T1000 (cell line): ENCODE results near the gene BCL2L13.
"Not testable (repeated sequence)": the region's sequence is repeated elsewhere in the genome, so short reads cannot be mapped to it uniquely, and the experiment has no call there.

ENCODE experiments used
- DNase-seq: peaks from one replicate; lab custom pipeline; 2025; ENCODE audit warnings: mixed read lengths; lab: John Stamatoyannopoulos, UW

The BCL2L13 gene

DNA sequence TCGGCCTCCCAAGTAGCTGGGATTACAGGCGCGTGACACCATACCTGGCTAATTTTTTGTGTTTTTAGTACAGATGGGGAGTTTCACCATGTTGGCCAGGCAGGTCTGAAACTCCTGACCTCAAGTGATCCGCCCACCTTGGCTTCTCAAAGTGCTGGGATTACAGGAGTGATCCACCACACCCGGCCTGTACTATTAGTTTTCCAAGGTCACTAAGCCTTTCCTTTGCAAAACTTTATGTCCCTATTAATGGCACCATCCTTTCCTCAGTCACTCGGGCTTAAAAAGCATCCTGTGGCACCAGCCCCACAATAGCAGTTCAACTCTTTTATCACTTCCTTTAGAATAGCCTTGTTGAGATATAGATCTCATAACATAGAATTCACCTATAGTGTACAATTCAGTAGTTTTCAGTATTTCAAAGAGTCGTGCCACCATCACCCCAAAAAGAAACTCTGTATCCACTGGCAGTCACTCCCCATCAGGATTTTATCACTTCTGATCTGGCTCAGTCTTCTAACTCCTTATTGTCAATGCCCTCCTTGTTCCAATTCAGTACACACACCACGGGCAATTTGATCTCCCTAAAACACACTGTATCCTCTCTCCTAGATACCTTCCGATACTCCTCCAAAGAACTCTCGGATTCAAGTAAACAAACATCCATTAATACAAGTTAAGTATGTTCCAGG is 921 bp upstream of the BCL2L13 start:
- no peak for DNase-seq

GRCh38 chr22:17638182-17638431 is 450 bp upstream of the BCL2L13 start:
- no peak for DNase-seq

GRCh38 chr22:17639247-17639741 is 737 bp downstream of the BCL2L13 start:
- DNase-seq = no peak

DNA sequence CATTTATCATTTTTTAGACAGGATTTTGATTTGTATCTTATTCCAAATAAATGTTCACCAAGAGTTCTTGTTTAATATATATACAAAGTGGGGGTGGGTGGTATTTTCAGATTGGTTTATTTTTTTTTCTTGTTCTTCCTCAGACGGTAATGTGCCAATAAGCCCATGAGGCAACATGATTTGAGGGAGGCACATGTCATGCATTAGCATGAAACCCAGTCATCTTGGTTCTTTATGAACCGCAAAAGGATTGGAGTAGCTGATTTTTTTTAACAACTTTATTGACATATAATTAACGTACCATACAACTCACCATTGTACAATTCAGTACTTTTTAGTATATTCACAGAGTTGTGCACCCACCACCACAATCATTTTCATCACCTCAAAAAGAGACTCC is 2.7 kb downstream of the BCL2L13 start:
- DNase-seq = no peak

DNA sequence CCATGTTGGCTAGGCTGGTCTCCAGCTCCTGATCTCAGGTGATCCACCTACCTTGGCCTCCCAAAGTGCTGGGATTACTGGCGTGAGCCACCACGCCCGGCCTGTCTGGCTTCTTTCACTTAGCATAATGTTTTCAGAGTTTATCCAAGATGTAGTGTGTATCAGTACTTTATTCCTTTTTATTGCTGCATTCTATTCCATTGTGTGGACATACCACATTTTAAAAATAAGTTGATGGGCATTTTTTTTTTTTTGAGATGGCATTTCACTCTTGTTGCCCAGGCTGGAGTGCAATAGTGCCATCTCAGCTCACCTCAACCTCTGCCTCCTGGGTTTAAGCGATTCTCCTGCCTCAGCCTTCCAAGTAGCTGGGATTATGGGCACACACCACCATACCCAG is 3.8 kb downstream of the BCL2L13 start:
- not testable (repeated sequence) for DNase-seq

DNA sequence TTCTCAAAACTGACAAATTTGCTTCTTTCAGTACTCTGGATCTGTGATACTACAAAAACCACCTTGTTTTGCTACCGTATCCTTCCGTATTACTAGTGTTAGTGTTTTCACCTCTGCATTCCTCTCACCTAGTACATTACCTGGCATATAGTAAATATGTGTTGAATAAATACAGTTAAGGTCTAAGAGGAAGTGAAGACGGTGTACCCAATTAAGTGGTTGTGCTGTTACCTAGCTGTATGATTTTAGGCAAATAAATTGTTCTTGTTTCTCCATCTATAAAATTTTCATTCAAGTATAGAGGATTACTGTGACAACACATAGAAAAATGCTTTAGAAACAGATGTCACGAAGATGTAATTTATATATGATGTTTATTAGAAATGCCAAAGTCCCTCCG is 8.9 kb downstream of the BCL2L13 start:
- no peak for DNase-seq

GRCh38 chr22:17647991-17648390 is 9.4 kb downstream of the BCL2L13 start:
- DNase-seq = no peak

DNA sequence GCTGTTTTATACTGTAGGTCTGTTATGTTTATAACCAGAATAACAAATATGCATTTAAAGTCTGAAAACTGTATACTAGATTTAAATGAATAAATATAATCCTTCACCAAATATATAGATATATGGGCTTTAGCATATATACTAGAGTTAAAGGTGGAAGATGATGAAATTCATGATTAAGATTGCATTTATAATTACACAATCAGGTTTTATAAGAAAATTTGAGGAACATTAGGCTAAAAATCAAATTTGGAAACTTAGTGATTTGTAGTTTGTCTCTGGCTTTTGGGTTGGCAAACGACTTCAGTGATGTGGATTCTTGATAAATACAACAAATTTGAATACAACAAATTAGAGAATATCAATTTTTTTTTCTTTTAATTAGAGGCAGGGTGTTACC is 10.0 kb downstream of the BCL2L13 start:
- no peak for DNase-seq

GRCh38 chr22:17655289-17655688 is 16.7 kb downstream of the BCL2L13 start:
- no peak for DNase-seq

GRCh38 chr22:17656870-17657395 is 18.4 kb downstream of the BCL2L13 start:
- no peak for DNase-seq

DNA sequence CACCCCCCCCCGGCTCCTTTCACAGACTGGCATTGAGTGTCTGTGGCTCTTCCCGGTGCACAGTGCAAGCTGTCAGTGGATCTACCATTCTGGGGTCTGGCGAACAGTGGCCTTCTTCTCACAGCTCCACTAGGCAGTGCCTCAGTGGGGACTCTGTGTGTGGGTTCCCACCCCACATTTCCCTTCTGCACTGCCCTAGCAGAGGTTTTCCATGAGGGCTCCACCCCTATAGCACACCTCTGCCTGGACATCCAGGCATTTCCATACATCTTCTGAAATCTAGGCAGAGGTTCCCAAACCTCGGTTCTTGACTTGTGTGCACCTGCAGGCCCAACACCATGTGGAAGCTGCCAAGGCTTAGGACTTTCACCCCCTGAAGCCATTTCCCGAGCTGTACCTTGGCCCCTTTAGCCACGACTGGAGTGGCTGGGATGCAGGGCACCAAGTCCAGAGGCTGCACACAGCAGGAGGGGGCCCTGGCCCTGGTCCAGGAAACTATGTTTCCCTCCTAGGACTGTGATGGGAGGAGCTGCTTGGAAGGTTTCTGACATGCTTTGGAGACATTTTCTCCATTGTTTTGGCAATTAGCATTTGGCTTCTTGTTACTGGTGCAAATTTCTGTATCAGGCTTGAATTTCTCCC is 26.0 kb downstream of the BCL2L13 start:
- no peak for DNase-seq

DNA sequence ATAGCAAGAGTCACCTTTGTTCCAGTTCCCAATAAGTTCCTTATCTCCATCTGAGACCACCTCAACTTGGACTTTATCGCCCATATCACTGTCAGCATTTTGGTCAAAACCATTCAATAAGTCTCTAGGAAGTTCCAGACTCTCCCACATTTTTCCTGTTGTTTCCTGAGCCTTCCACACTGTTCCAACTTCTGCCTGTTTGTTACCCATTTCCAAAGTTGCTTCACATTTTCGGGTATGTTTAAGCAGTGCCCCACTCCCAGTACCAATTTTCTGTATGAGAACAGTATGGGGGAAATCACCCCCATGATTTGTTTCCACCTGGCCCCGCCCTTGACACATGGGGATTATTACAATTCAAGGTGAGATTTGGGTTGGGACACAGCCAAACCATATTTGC is 26.7 kb downstream of the BCL2L13 start:
- no peak for DNase-seq

GRCh38 chr22:17665854-17666253 is 27.3 kb downstream of the BCL2L13 start:
- no peak for DNase-seq

- not testable (repeated sequence) for DNase-seq
These were observed 33.0 kb downstream of the BCL2L13 start for GRCh38 chr22:17671521-17672092.

DNA sequence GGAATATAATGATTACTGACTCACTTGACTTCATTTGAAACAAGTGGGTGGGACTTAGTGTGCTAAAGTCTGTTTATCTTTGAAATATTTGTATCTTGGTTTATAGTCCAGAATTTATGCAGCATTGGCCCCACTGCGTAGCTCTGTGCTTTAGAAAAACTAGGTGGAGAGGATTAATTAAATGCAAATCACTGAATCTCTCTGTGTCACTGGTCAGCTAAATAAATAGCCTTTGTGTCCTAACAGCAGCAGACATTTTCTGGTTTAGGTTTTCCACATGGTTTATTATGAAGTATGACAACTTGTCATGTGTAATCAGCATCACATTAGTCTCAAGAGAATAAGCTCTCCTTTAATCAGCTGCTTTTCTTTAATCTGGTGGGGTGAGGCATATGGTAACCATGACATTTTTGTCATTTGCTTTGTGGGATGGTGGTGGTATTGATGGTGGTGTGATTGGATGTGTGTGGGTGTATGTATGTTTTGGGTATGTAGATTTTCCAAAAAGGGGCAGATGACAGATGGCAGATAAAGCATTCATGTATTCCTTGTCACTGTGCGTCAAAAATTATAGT is 33.9 kb downstream of the BCL2L13 start:
- DNase-seq = no peak

DNA sequence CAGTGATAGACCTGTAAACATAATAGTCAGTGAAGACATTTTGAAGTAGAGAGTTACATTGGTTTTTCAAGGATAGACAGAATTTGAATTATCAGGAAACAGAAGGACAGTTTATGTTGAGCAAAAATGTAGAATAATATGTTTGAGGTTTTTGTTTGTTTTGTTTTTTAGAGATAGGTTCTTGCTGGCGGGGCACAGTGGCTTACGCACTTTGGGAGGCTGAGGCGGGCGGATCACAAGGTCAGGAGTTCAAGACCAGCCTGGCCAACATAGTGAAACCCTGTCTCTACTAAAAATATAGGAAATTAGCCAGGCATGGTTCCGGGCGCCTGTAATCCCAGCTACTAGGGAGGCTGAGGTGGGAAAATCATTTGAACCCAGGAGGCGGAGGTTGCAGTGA is 35.6 kb downstream of the BCL2L13 start:
- no peak for DNase-seq

- DNase-seq = no peak
These were observed 37.0 kb downstream of the BCL2L13 start for GRCh38 chr22:17675584-17675983.

DNA sequence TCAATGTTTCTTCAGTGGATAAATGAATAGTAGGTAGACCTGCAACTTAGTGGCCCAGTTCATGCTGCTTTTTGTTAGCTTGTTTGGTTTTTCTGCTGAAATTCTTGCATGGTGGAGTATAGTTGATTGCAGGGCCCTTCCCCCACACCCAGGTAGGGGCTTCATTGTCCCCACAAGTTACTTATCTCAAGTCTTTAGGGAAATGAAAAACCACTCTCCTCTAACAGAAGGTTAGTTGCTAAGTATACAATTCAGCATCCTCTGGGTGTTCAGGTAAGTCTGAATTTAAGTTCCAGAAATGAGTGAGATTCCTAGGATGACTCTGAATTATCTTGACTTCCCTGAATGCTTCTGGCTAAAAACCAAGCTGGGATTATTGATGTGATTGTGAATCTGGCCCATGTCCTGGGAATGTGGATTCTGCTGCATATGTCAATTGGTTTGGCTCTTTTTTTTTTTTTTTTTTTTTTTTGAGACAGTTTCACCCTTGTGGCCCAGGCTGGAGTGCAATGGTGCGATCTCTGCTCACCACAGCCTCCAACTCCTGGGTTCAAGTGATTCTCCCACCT is 40.3 kb downstream of the BCL2L13 start:
- no peak for DNase-seq

DNA sequence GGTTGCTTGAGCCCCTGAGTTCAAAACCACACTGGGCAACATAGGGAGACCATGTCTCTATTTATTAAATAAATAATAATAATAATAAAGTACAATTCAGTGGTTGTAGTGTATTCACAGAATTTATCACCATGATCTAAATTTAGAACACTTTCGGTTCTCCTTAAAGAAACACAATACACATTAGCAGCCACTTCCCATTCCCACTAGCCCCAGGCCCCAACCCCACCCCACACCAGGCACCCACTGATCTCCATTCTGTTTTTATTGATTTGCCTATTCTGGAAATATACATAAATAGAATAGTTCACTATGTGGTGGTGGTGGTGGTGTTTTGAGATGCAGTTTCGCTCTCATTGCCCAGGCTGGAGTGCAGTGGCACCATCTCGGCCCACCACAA is 45.7 kb downstream of the BCL2L13 start:
- no peak for DNase-seq

- no peak for DNase-seq
These were observed 54.3 kb downstream of the BCL2L13 start for GRCh38 chr22:17692841-17693240.

- no peak for DNase-seq
These were observed 55.6 kb downstream of the BCL2L13 start for GRCh38 chr22:17694193-17694592.

- DNase-seq = no peak
These were observed 56.2 kb downstream of the BCL2L13 start for GRCh38 chr22:17694752-17695151.

- no peak for DNase-seq
These were observed 57.4 kb downstream of the BCL2L13 start for GRCh38 chr22:17695986-17696385.
